ENCODE results near the gene TMEM221. TPM values are rescaled to one million over a fixed set of nuclear protein-coding genes. Genes with fewer than 3 reads are reported as not detected.

TMEM221 gene
- total RNA-seq, 4 donors from 2014 or later, result not detected

- Histone ChIP-seq H3K27ac (no peak overlapping the region), H3K36me3 (no peaks in the 10 kb centered on the region), H3K4me1 (peaks cover 0 to 27% (median 8%) of the 10 kb centered on the region in 4 donors), H3K9me3 (no peaks in the 10 kb centered on the region), H3K4me3 (no peak overlapping the region), H3K27me3 (no peaks in the 10 kb centered on the region)
- TF ChIP-seq, protein P1, sequence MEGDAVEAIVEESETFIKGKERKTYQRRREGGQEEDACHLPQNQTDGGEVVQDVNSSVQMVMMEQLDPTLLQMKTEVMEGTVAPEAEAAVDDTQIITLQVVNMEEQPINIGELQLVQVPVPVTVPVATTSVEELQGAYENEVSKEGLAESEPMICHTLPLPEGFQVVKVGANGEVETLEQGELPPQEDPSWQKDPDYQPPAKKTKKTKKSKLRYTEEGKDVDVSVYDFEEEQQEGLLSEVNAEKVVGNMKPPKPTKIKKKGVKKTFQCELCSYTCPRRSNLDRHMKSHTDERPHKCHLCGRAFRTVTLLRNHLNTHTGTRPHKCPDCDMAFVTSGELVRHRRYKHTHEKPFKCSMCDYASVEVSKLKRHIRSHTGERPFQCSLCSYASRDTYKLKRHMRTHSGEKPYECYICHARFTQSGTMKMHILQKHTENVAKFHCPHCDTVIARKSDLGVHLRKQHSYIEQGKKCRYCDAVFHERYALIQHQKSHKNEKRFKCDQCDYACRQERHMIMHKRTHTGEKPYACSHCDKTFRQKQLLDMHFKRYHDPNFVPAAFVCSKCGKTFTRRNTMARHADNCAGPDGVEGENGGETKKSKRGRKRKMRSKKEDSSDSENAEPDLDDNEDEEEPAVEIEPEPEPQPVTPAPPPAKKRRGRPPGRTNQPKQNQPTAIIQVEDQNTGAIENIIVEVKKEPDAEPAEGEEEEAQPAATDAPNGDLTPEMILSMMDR (IDR thresholded peaks at IDR 0.05), result no peak
- TF ChIP-seq POLR2A (IDR thresholded peaks at IDR 0.05), result no peak
- no peak for DNase-seq
Measured at GRCh38 chr19:17473041-17473440, 24.6 kb upstream of the TMEM221 start.

- Histone ChIP-seq H3K9me3 (no peaks in the 10 kb centered on the region), H3K4me1 (peaks cover 0 to 27% (median 8%) of the 10 kb centered on the region in 4 donors), H3K36me3 (no peaks in the 10 kb centered on the region), H3K27me3 (no peaks in the 10 kb centered on the region), H3K4me3 (peak overlapping the region in 3 of 4 donors; percentile 60 to 85 (median 60)), H3K27ac (no peak overlapping the region)
- TF ChIP-seq, protein P1 (IDR thresholded peaks at IDR 0.05), result no peak
- no peak for TF ChIP-seq POLR2A (IDR thresholded peaks at IDR 0.05)
- DNase-seq, result no peak
Measured at GRCh38 chr19:17471410-17472125, 23.1 kb upstream of the TMEM221 start.

- no peaks in the 10 kb centered on the region for H3K9me3 ChIP-seq
- peak within 1 kb of the TSS; percentile 60 to 85 (median 68) for H3K4me3 ChIP-seq
- no peak for TF ChIP-seq POLR2A (IDR thresholded peaks at IDR 0.05)
- TF ChIP-seq, protein P1 (IDR thresholded peaks at IDR 0.05), result no peak
- no peaks in the 10 kb centered on the region for H3K27me3 ChIP-seq
- H3K36me3 ChIP-seq, result no peaks in the 10 kb centered on the region
- peak; percentile 93 to 98 (median 95) for DNase-seq
- peak within 1 kb of the TSS; percentile 73 to 86 (median 81) for H3K27ac ChIP-seq
- H3K4me1 ChIP-seq, result peaks cover 0 to 27% (median 8%) of the 10 kb centered on the region in 4 donors
Measured at GRCh38 chr19:17470068-17470841, 21.8 kb upstream of the TMEM221 start, which contains the start of gene SLC27A1. Gene SLC27A1 (plus strand): TSS chr19:17470524. CDS start chr19:17470541, 17 bp downstream.

GRCh38 chr19:17469481-17470067 is 21.1 kb upstream of the TMEM221 start:
- Histone ChIP-seq H3K36me3 (no peaks in the 10 kb centered on the region), H3K9me3 (no peaks in the 10 kb centered on the region), H3K27ac (peak overlapping the region; percentile 73 to 86 (median 81)), H3K4me1 (peaks cover 0 to 25% (median 8%) of the 10 kb centered on the region in 4 donors), H3K4me3 (peak overlapping the region; percentile 60 to 85 (median 68)), H3K27me3 (no peaks in the 10 kb centered on the region)
- TF ChIP-seq POLR2A (IDR thresholded peaks at IDR 0.05), result no peak
- TF ChIP-seq, protein P1 (IDR thresholded peaks at IDR 0.05), result no peak
- DNase-seq, result peak; percentile 92 to 99 (median 98)

DNA sequence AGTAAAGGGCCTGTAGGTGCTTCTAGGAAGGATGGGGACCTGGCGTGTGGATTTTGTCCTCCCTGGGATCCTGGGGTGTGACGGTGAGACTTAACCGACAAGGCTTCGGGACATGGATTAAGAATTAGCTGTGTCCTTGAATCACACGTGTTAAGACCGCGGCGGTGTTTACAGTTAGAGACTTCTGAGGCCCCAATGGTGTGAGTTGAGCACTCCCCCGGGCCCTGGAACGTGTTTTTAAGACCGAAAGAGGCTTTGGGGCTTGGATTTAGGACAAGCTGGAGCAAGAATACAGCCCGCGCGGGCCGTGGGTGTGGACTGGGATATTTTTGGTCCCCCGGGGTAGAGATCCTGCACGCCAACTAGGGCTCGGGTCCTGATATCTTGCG is 20.6 kb upstream of the TMEM221 start:
- Histone ChIP-seq H3K27ac (peak overlapping the region; percentile 73 to 86 (median 81)), H3K4me1 (peaks cover 0 to 25% (median 8%) of the 10 kb centered on the region in 4 donors), H3K4me3 (peak overlapping the region; percentile 60 to 85 (median 68)), H3K27me3 (no peaks in the 10 kb centered on the region), H3K9me3 (no peaks in the 10 kb centered on the region), H3K36me3 (no peaks in the 10 kb centered on the region)
- DNase-seq, result no peak
- TF ChIP-seq, protein P1 (IDR thresholded peaks at IDR 0.05), result no peak
- no peak for TF ChIP-seq POLR2A (IDR thresholded peaks at IDR 0.05)
